DOHH2 (cell line): ENCODE results near the gene SMPD2.

ENCODE experiments used
- H3F3A ChIP-seq: fragments of 200-600 bp; sonication (generic), shearing (Covaris generic); 2 replicates; pipeline ENCODE4 v1.6.0; 2016; ENCODE audit warnings: antibody characterized with exemption, mild to moderate bottlenecking; ENCODE audit not compliant: control insufficient read depth, insufficient read depth
- H3K27ac ChIP-seq: fragments of 200-600 bp; sonication (generic); 2 replicates; pipeline ENCODE4 v1.5.1; 2014; ENCODE audit warnings: low read depth, mild to moderate bottlenecking, low read length, moderate library complexity
- H3K27me3 ChIP-seq: fragments of 200-600 bp; sonication (generic); 2 replicates; pipeline ENCODE4 v1.6.1; 2014; ENCODE audit warnings: mild to moderate bottlenecking, low read length, mixed read lengths; ENCODE audit not compliant: control insufficient read depth
- H3K36me3 ChIP-seq: fragments of 200-600 bp; sonication (generic); 2 replicates; pipeline ENCODE4 v1.6.1; 2014; ENCODE audit warnings: mild to moderate bottlenecking, low read length, moderate library complexity, mixed read lengths; ENCODE audit not compliant: control insufficient read depth
- H3K4me1 ChIP-seq: fragments of 200-600 bp; sonication (generic); 2 replicates; pipeline ENCODE4 v1.6.1; 2014; ENCODE audit warnings: mild to moderate bottlenecking, low read length, mixed read lengths; ENCODE audit not compliant: control insufficient read depth
- H3K4me2 ChIP-seq: fragments of 200-600 bp; sonication (generic); 2 replicates; pipeline ENCODE4 v1.6.0; 2014; ENCODE audit warnings: mild to moderate bottlenecking, low read length, moderate library complexity
- H3K4me3 ChIP-seq: fragments of 200-600 bp; sonication (generic); 2 replicates; pipeline ENCODE4 v1.5.1; 2014; ENCODE audit warnings: mild to moderate bottlenecking, low read length, mixed read lengths
- H3K79me2 ChIP-seq: fragments of 200-600 bp; sonication (generic); 2 replicates; pipeline ENCODE4 v1.6.1; 2014; ENCODE audit warnings: mild to moderate bottlenecking, low read length, mixed read lengths; ENCODE audit not compliant: control insufficient read depth
- H3K9me2 ChIP-seq: fragments of 200-600 bp; sonication (generic); replicated peaks from 2 replicates; pipeline ENCODE4 v1.6.1; 2014; ENCODE audit warnings: mild to moderate bottlenecking, low read length, mixed read lengths; ENCODE audit not compliant: control insufficient read depth
- H3K9me3 ChIP-seq: fragments of 200-600 bp; sonication (generic); 2 replicates; pipeline ENCODE4 v1.6.1; 2014; ENCODE audit warnings: antibody characterized with exemption, low read length, mixed read lengths; ENCODE audit not compliant: control insufficient read depth, insufficient read depth
- H4K20me1 ChIP-seq: fragments of 200-600 bp; sonication (generic); 2 replicates; pipeline ENCODE4 v1.6.0; 2014; ENCODE audit warnings: low read depth, mild to moderate bottlenecking, antibody characterized with exemption, low read length, moderate library complexity; ENCODE audit not compliant: control insufficient read depth, insufficient read depth
- EZH2phosphoT487 ChIP-seq: fragments of 200-600 bp; sonication (generic); IDR thresholded peaks from 2 replicates; pipeline ENCODE4 v1.6.1; 2017; ENCODE audit warnings: borderline replicate concordance, mild to moderate bottlenecking, antibody characterized with exemption, low read length, moderate library complexity, mixed read lengths
- TF ChIP-seq, protein P1 (sequence below): fragments of 200-600 bp; sonication (generic); IDR thresholded peaks from one replicate; pipeline ENCODE4 v1.5.1; 2014; ENCODE audit warnings: antibody characterized with exemption, mild to moderate bottlenecking, low read depth, low read length; ENCODE audit not compliant: poor library complexity, severe bottlenecking

Gene SMPD2

DNA sequence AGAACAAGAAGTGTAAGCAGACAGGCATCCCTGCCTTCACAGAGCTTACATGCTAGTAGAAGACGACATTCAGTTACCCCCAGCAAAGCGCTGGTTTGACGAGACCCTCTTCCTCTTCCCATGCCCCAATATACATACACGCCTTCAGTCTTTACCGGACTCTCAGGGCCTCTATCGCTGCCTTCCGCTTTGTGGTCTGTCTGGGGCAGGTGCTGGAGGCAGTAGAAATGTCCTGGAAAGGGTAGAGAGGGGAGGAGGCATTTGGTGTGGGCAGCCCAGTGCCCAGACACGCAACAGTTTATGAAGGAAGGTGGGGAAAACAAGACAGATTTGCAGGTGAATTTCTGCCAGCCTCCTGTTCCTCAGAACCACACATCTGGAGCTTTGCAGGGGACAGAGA, 6.0 kb downstream of the SMPD2 start:
- Histone ChIP-seq H3K79me2 (peaks cover 10% of the 10 kb centered on the region), H3K9me2 (no peaks in the 10 kb centered on the region), H3K4me2 (no peak overlapping the region), H3K27ac (no peak overlapping the region), H3F3A (no peaks in the 10 kb centered on the region), H3K36me3 (peaks cover 66% of the 10 kb centered on the region), H4K20me1 (peaks cover 3% of the 10 kb centered on the region), H3K27me3 (no peaks in the 10 kb centered on the region), H3K4me3 (no peak overlapping the region), H3K9me3 (no peaks in the 10 kb centered on the region), H3K4me1 (peaks cover 34% of the 10 kb centered on the region)
- TF ChIP-seq EZH2phosphoT487, result no peak
- TF ChIP-seq, protein P1, sequence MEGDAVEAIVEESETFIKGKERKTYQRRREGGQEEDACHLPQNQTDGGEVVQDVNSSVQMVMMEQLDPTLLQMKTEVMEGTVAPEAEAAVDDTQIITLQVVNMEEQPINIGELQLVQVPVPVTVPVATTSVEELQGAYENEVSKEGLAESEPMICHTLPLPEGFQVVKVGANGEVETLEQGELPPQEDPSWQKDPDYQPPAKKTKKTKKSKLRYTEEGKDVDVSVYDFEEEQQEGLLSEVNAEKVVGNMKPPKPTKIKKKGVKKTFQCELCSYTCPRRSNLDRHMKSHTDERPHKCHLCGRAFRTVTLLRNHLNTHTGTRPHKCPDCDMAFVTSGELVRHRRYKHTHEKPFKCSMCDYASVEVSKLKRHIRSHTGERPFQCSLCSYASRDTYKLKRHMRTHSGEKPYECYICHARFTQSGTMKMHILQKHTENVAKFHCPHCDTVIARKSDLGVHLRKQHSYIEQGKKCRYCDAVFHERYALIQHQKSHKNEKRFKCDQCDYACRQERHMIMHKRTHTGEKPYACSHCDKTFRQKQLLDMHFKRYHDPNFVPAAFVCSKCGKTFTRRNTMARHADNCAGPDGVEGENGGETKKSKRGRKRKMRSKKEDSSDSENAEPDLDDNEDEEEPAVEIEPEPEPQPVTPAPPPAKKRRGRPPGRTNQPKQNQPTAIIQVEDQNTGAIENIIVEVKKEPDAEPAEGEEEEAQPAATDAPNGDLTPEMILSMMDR, result no peak

DNA sequence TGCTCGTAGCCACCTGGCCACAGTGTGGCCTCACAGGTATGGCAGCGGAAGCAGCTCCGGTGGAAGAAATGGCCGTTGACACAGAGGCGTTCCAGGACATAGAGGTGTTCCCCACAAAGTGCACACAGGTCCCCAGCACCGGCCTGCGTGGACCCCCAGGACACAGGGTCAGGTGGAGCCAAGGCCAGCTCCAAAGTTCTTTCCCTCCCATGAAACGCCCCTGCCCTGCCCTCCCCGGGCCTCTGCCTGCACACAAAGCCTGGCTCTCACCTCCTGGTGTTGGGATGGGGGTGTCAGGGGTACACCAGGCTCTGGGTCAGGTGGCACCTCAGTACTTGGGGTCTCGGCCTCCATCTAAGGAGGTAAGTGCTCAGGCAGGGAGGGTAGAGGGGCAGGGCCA, 6.6 kb downstream of the SMPD2 start:
- Histone ChIP-seq H3K36me3 (peaks cover 69% of the 10 kb centered on the region), H3K27ac (no peak overlapping the region), H3K4me2 (no peak overlapping the region), H3K9me2 (no peaks in the 10 kb centered on the region), H3K9me3 (no peaks in the 10 kb centered on the region), H3K27me3 (no peaks in the 10 kb centered on the region), H4K20me1 (peaks cover 1% of the 10 kb centered on the region; the same call in 1 of the 2 replicates), H3K4me1 (peaks cover 30% of the 10 kb centered on the region), H3F3A (no peaks in the 10 kb centered on the region), H3K79me2 (peaks cover 5% of the 10 kb centered on the region), H3K4me3 (no peak overlapping the region)
- TF ChIP-seq, protein P1, result no peak
- no peak for TF ChIP-seq EZH2phosphoT487

DNA sequence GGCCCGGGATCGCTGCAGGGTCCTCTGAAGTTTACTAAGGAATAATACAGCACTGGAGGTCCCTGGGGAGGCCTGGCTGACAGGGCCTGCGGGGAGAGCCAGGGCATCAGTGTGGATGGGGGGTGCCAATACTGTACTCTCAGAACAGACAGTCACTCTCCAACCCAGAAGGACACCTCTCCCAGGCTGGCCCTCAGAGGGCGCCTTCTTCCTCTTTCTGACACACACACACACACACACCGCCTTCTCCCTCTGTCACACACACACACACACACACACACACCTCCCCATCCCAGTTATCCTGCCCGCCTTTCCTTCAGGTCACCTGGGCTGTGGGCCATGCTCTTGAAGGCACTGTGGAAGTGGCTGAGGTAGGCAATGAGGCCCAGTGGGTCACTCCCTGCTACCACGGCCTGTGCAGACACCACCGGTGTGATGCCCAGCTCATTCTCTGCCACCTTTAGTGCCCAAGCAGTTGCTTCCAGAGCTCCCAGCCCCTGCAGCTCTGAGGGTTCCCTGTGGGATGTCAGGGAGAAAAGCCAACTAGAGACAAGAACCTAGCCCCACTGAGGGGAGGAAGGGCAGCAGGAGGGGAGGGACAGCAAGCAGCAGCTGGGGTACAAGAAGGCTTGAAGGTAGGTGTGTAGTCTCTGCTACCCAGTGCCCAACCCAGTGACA, 7.5 kb downstream of the SMPD2 start:
- no peak overlapping the region for H3K4me2 ChIP-seq
- H3K27ac ChIP-seq, result no peak overlapping the region
- no peaks in the 10 kb centered on the region for H4K20me1 ChIP-seq
- no peaks in the 10 kb centered on the region for H3F3A ChIP-seq
- H3K9me2 ChIP-seq, result no peaks in the 10 kb centered on the region
- H3K36me3 ChIP-seq, result peaks cover 66% of the 10 kb centered on the region
- H3K27me3 ChIP-seq, result no peaks in the 10 kb centered on the region
- H3K4me3 ChIP-seq, result no peak overlapping the region
- TF ChIP-seq, protein P1, result no peak
- no peak for TF ChIP-seq EZH2phosphoT487
- no peaks in the 10 kb centered on the region for H3K9me3 ChIP-seq
- H3K79me2 ChIP-seq, result no peaks in the 10 kb centered on the region
- H3K4me1 ChIP-seq, result peaks cover 35% of the 10 kb centered on the region
